Measurements from ENCODE around the gene PRRC2C. TPM values are rescaled to one million over a fixed set of nuclear protein-coding genes. Genes with fewer than 3 reads are reported as not detected.

Gene PRRC2C
- total RNA-seq, 1 experiment from 2014 or later = 208 TPM

DNA sequence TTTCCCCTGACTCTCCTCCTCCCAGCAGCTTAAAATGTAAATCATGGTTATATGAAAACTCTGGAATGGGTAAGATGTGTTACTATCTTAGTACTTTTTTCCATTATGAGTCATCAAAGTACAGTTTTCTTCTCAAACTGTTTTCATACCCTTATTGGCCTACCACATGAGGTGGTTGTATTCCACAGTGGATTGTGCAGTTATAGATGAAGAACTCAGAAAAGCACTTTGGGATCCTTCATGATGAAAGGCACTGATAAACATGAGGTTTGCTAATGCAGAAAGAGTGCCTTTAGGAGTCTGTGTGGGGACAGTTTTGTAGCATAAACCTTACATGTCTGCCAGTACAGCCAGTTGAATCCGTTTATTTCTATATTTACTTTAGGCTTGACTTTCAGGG, 104.7 kb downstream of the PRRC2C start:
- H3K9me3 Mint-ChIP-seq (ENCODE audit: unreplicated experiment) = no peaks in the 10 kb centered on the region
- Histone ChIP-seq H3K9me3 (no peaks in the 10 kb centered on the region), H3K4me1 (no peaks in the 10 kb centered on the region), H3K36me3 (ENCODE audit: control insufficient read depth, insufficient read depth, low read length) (peaks cover 8% of the 10 kb centered on the region), H3K27me3 (replicated peaks; ENCODE audit: control insufficient read depth, insufficient read depth, low read length) (no peaks in the 10 kb centered on the region), H3K4me3 (ENCODE audit: low read depth, low read length) (no peak overlapping the region)
- H3K4me1 Mint-ChIP-seq (ENCODE audit: low read depth, unreplicated experiment) = no peaks in the 10 kb centered on the region
- no TSS peak for BruUV-seq (replicated peaks)
- no peak overlapping the region for H3K4me3 Mint-ChIP-seq (ENCODE audit: unreplicated experiment)
- H3K27ac Mint-ChIP-seq (ENCODE audit: unreplicated experiment) = no peak overlapping the region
- ChIA-PET POLR2A (no interaction called here), CTCF (no interaction called here)
- peaks cover 89% of the 10 kb centered on the region for H3K36me3 Mint-ChIP-seq (ENCODE audit: insufficient read depth, unreplicated experiment)
- TF ChIP-seq, protein P1, sequence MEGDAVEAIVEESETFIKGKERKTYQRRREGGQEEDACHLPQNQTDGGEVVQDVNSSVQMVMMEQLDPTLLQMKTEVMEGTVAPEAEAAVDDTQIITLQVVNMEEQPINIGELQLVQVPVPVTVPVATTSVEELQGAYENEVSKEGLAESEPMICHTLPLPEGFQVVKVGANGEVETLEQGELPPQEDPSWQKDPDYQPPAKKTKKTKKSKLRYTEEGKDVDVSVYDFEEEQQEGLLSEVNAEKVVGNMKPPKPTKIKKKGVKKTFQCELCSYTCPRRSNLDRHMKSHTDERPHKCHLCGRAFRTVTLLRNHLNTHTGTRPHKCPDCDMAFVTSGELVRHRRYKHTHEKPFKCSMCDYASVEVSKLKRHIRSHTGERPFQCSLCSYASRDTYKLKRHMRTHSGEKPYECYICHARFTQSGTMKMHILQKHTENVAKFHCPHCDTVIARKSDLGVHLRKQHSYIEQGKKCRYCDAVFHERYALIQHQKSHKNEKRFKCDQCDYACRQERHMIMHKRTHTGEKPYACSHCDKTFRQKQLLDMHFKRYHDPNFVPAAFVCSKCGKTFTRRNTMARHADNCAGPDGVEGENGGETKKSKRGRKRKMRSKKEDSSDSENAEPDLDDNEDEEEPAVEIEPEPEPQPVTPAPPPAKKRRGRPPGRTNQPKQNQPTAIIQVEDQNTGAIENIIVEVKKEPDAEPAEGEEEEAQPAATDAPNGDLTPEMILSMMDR (IDR thresholded peaks at IDR 0.05; ENCODE audit: insufficient read depth in 1 of 2, low read depth in 1 of 2, low read length in 1 of 2, severe bottlenecking in 1 of 2, unreplicated experiment in 1 of 2) = no peak
- no peak for DNase-seq
- H3K27me3 Mint-ChIP-seq (ENCODE audit: insufficient read depth, unreplicated experiment) = no peaks in the 10 kb centered on the region
- intact Hi-C loops (cut with micrococcal nuclease; ENCODE audit: unreplicated experiment) = no loop called here

- no TSS peak for BruUV-seq (replicated peaks)
- Histone ChIP-seq H3K27me3 (replicated peaks; ENCODE audit: control insufficient read depth, insufficient read depth, low read length) (no peaks in the 10 kb centered on the region), H3K9me3 (no peaks in the 10 kb centered on the region), H3K36me3 (ENCODE audit: control insufficient read depth, insufficient read depth, low read length) (peaks cover 1% of the 10 kb centered on the region; the same call in 1 of the 2 replicates), H3K4me3 (ENCODE audit: low read depth, low read length) (no peak overlapping the region), H3K4me1 (no peaks in the 10 kb centered on the region)
- H3K27ac Mint-ChIP-seq (ENCODE audit: unreplicated experiment) = no peak overlapping the region
- ChIA-PET POLR2A (no interaction called here), CTCF (no interaction called here)
- intact Hi-C loops (cut with micrococcal nuclease; ENCODE audit: unreplicated experiment) = no loop called here
- peaks cover 74% of the 10 kb centered on the region for H3K36me3 Mint-ChIP-seq (ENCODE audit: insufficient read depth, unreplicated experiment)
- no peak overlapping the region for H3K4me3 Mint-ChIP-seq (ENCODE audit: unreplicated experiment)
- no peak for DNase-seq
- no peaks in the 10 kb centered on the region for H3K9me3 Mint-ChIP-seq (ENCODE audit: unreplicated experiment)
- H3K4me1 Mint-ChIP-seq (ENCODE audit: low read depth, unreplicated experiment) = no peaks in the 10 kb centered on the region
- TF ChIP-seq, protein P1 (IDR thresholded peaks at IDR 0.05; ENCODE audit: insufficient read depth in 1 of 2, low read depth in 1 of 2, low read length in 1 of 2, severe bottlenecking in 1 of 2, unreplicated experiment in 1 of 2) = no peak
- no peaks in the 10 kb centered on the region for H3K27me3 Mint-ChIP-seq (ENCODE audit: insufficient read depth, unreplicated experiment)
Measured at GRCh38 chr1:171595324-171595723, 110.0 kb downstream of the PRRC2C start.

DNA sequence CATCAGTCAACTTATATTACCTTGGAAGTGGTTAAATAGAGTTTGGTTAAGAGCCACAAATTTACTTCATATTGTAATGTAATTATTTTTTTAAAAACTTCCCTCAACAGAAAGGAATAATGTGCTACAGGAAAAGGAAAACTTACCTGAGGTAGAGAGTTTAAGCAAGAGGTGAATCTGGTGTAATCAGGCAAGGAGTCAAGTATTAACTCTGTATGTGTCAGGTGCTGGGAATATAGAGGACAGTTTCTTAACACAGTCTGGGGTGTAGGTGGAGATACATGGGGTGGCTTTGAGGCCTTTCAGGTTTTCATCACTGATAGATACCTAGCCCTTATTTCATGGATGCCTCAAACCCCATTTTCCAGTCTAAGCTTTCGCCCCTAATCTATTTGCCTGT, 110.8 kb downstream of the PRRC2C start:
- TF ChIP-seq, protein P1 (IDR thresholded peaks at IDR 0.05; ENCODE audit: insufficient read depth in 1 of 2, low read depth in 1 of 2, low read length in 1 of 2, severe bottlenecking in 1 of 2, unreplicated experiment in 1 of 2) = no peak
- Histone ChIP-seq H3K36me3 (ENCODE audit: control insufficient read depth, insufficient read depth, low read length) (peaks cover 1% of the 10 kb centered on the region; the same call in 1 of the 2 replicates), H3K4me3 (ENCODE audit: low read depth, low read length) (no peak overlapping the region), H3K27me3 (replicated peaks; ENCODE audit: control insufficient read depth, insufficient read depth, low read length) (no peaks in the 10 kb centered on the region), H3K9me3 (no peaks in the 10 kb centered on the region), H3K4me1 (no peaks in the 10 kb centered on the region)
- Mint-ChIP-seq H3K4me1 (ENCODE audit: low read depth, unreplicated experiment) (no peaks in the 10 kb centered on the region), H3K27ac (ENCODE audit: unreplicated experiment) (peak overlapping the region; percentile 9), H3K27me3 (ENCODE audit: insufficient read depth, unreplicated experiment) (no peaks in the 10 kb centered on the region), H3K9me3 (ENCODE audit: unreplicated experiment) (no peaks in the 10 kb centered on the region), H3K36me3 (ENCODE audit: insufficient read depth, unreplicated experiment) (peaks cover 66% of the 10 kb centered on the region), H3K4me3 (ENCODE audit: unreplicated experiment) (no peak overlapping the region)
- CTCF ChIA-PET = interaction anchor here (1.0 kb wide), 1 partner anchor 245 kb away, joined by 3 read pairs; the partner anchor contains the start of gene DNM3
- intact Hi-C loops (cut with micrococcal nuclease; ENCODE audit: unreplicated experiment) = no loop called here
- POLR2A ChIA-PET = no interaction called here
- no TSS peak for BruUV-seq (replicated peaks)
- DNase-seq = no peak

All from Caco-2 (cell line).